Endothelial cell of hepatic sinusoid (primary cell): ENCODE measurements around the gene PHLPP1.

Source experiments
- in situ Hi-C: cut with HindIII; loops from 2 replicates; pipeline ENCODE4 v1.10.0; 2017; ENCODE audit warnings: low sequenced_read_pairs

Gene PHLPP1

DNA sequence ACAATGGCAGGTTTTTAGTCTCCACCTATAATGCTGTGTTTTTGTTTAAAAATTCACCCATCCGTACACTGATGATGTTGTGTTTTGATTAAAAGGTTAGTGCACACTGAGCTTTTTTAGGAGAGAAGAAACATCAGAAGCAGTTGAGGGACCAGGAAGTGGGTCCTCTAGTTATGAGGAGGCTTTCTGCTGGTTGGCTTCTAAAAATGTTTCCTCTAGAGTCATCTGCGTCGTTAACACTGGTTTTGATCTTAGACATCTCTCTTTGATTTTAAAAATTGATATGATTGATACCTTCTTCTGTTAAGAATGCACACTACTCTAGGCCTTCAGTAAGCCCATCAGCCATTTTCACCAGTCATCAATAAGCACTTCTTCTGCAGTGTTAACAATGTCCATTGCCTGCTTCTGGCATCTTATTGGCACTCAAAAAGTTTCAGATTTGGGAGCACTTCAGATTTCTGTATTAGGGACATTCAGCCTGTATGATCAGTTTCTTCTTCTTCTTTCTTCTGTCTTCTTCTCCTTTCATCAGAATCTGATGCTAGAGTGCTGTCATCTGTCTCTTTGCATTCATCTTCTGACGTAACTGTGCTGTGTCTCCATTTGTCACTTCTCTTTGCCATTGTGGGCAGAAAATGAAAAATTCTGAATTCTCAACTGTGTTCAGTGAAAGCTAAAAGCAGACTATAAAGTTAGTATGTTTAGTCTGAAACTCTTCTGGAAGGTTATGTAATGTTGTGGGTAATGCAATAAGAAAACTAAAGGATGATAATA, 56.3 kb downstream of the PHLPP1 start:
- in situ Hi-C loops = no loop called here

DNA sequence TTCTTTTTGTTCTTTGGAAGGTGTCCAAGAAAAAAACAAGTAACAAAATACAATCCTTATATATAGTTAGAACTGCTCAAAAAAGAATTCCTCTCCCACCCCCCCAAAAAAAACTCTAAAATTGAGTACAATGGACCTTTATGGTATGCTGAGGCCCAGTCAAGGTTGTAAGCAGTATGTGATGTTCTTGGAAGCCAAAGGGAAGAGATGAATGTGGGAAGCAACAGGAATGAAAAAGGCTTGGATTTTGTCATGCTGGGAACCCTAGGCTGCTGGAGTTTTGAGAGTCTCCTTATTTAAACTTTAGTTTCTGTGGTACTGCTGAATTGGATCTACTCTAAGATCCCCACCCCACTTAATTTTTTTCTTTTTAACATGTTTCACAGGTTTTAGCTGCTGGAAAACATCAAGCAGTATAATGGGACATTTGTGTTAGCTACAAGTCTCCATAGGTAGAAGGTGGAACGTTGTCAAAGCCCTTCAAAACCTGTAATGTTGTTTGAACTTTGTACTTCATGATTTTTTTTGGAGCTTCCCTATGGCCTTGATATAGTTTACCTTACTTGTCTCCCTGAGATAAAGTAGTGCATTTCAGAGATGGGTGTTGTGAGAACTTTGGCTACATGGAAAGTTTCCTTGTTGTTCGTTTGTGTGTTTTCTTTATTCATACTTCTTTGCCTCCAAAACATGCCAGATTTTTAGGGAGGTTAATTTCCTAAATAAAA, 57.7 kb downstream of the PHLPP1 start:
- in situ Hi-C loops = no loop called here

DNA sequence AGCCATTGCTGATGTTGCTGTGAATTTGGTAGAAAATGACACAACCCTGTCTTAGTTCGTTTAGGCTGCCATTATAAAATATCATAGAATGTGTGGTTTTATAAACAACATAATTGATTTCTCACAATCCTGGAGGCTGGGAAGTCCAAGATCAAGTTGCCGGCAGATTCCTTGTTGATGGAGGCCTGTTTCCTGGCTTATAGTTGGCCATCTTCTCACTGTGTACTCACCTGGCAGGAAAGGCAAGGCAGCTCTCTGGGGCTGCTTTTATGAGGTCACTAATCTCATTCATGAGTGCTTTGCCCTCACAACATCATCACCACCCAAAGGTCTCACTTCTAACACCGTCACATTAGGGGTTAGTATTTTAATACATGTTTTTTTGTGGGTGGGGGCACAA, 58.4 kb downstream of the PHLPP1 start:
- in situ Hi-C loops = no loop called here

DNA sequence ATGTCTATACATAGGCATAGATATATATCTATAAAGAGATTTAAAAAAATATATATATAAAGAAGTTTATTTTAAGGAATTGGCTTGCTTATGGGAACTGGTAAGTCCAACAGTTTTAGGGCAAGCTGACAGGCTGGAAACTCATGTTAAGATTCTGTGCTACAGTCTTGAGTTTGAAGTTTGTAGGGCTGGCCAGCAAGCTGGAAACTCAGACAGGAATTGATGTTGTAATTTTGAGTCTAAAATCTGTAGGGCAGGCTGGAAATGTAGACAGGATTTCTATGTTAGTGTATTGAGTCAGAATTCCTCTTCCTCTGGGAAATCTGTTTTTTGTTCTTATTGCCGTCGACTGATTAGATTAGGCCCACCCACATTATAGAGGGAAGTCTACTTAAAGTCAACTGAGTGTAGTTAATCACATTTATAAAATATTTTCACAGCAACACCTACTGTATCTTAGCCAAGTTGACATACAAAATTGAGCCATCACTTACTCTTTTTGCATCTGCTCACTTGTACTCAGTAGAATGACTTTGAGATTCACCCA, 60.8 kb downstream of the PHLPP1 start:
- in situ Hi-C loops = no loop called here

DNA sequence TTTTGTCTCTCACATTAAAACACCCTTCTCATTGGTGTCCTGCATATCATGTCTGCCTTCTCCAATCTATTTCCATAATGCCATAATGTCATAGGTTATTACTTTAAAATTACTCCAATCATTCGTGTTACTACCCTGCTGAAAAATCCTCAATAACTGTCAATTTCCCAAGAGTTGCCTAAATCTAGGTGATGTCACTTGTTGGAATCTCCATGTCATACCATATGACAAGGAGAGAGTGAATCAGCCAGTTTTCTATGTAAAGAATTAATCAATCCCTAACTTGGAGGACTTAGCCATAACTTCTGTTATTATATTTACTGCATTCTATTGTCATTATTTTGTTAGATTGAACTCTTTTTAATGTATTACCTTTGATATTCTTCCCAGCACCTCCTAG, 62.5 kb downstream of the PHLPP1 start:
- in situ Hi-C loops = no loop called here

DNA sequence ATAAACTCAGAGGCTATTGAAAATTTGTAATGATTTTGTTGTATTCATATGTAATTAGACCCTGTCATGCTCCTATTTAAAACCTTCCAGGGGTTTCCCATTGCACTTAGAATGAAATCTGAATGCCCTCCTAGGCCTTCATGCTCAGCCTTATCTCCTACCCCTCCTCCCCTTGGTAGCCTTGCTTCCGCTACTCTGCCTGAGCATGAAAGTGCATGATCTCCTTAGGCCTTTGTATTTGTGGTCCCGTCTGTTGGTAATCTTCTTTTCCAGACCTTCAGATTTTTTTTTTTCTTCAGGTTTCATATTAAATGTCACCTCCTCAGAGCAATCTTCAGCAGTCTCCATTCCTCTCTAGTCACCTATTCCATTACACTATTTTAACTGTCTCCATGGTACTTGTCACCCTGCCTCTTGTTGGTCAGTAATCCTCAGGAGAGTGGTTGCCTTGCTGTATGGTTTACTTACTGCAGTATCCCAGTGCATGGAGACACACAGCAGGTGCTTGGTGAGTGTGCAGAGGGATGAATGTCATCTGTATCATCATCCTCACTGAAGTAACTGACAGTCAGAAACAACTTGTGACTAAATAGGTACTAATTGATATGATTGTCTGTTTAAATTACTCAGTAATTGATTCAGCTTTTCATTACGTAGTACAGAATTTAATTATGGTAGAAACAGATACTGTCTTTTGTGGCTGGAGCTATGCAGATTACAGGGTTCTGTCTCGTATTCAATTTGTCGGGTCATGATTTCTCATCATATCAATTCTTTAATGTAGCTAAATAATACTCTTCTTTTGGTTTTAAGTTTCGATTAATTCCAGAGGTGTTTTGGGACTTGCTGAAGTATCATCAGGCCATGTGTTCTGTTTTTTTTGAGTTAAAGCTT, 63.9 kb downstream of the PHLPP1 start:
- in situ Hi-C loops = no loop called here

DNA sequence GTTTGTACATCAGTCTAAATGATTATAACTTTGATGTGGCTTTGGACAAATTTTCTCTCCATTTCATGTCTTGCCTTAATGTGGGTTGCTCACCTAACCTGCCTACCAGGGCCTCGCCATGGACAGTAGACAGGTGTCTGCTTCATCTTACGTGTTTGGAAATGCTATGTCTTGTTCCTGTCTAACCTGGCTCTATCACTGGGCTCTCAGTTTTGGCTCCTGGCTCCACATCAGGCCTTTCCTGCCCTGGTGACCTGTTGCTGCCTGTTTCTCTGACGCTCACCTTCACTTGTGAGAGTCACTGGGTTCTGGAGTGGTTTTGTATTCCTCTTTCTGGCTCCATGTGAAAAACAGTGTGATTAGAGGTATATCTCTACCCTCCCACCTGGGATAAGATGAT, 65.9 kb downstream of the PHLPP1 start:
- in situ Hi-C loops = no loop called here

DNA sequence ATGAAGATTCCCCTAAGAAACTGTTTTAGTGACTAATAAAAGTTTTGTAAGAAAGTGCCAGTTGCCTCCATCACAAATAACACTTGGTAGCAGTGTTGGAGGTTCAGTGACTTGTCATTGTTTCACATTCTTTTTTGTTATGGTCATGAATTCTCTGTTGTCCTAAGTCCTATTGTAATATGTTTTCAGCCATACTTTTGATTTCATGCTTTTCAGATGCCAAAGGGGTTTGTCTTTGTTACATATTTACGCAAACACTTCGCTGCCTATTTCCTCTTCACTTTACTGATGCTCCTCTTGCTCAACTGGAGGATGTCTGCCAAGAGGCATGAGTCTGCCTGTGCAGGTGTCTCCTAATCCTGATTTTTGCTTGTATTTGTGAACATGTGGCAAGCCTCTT, 66.6 kb downstream of the PHLPP1 start:
- in situ Hi-C loops = no loop called here

DNA sequence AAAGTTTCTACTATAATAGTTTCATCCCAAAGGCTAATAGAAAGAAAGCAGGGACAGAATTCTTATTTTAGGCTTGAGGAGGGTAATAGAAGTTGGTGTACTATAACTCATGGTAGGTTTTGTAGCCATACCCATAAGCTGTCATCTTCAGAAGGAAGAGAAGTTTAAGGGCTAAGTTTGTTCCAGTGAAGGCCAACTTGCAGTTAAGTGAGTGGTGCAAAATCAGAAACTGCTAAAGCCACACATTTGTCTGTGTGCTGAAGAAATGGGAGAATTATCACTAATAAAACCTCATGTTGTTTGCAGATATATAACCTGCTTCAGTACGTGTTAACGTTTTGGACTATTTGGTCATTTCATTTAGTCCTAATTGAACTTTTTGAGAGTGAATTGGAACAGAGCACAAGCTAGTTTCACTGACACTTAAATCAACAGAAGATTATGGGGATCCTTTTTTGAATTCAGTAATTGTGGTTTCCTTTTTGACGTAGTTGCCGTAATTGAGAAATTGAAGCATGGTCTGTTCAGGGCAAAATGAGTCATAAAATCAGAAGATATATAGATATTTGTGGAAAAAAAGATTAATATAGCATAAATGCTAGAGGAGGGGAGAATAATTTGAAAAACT, 69.1 kb downstream of the PHLPP1 start:
- in situ Hi-C loops = no loop called here

DNA sequence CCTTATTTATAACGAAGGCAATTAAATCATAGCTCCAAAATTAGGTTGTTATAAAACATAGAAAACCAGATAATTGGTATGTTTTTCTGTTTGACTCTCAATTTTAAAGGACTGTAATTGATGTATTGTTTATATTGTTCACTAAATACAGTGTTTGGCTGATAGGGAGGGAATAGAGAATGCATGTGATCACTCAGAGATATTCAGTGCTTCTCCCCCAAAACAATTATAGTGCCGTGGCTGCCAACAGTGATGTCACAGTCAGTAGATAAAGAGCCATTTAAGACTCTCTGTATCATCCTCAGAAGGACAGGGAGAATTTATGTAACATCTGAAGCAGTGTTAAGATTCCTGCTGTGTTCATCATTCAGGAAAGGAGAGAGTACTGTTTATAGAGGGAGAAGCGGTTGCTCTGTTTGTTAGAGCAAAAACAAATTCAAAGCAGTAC, 69.6 kb downstream of the PHLPP1 start:
- in situ Hi-C loops = no loop called here

DNA sequence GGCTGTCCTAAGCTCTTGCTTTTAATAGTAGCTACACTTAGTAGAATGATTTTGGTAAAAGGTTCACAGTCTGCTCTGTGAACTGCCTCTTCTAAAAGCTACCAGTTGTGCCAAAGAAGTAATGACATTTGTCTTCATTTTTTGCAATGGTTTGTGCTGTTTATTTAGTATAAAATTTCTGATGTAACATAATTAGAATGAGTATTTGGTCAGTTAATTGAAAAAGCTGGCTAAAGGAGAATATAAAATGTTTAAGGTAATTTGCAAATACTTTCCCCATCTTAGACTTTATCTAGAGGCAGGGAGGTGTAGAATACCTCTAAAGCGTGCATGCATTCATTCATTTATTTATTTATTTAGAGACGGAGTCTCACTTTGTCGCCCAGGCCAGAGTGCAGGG, 71.3 kb downstream of the PHLPP1 start:
- in situ Hi-C loops = no loop called here

DNA sequence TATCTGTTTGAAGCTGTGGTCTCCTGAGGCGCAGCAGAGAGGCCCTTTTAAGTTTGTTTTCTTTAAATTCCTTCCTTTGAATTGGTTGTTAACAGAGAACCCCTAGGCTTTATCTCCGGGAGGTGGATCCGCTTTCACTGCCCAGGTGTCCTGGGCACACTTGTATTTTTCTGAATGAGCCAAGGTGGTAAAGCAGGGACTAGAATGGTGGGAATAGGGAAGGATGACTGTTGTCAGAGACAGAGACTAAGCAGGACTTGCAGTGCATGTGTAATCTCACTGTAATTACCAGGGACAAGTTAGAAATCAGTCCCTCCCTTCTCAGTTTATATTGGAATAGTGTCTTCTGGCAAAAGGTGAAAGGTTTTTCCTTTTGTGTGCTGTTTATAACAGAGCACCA, 72.8 kb downstream of the PHLPP1 start:
- in situ Hi-C loops = no loop called here

DNA sequence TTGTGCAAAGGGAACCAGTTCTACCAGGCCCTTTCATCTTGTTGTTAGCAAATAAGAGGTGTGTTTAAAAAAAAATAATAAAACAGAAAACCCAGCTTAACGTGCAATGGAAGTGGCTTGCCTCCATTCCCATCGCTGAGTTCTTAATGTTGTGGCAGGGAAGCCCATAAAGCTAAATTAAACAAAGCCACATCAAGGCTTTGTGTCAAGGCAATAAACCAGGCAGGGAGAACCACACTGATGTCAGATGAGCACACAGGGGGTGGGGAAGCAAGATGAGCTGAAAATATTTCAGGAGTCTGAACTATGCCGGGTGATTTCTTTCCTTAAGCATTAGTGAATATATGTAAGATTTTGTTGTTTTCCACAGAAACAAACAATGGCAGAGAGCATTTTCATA, 73.5 kb downstream of the PHLPP1 start:
- in situ Hi-C loops = no loop called here

DNA sequence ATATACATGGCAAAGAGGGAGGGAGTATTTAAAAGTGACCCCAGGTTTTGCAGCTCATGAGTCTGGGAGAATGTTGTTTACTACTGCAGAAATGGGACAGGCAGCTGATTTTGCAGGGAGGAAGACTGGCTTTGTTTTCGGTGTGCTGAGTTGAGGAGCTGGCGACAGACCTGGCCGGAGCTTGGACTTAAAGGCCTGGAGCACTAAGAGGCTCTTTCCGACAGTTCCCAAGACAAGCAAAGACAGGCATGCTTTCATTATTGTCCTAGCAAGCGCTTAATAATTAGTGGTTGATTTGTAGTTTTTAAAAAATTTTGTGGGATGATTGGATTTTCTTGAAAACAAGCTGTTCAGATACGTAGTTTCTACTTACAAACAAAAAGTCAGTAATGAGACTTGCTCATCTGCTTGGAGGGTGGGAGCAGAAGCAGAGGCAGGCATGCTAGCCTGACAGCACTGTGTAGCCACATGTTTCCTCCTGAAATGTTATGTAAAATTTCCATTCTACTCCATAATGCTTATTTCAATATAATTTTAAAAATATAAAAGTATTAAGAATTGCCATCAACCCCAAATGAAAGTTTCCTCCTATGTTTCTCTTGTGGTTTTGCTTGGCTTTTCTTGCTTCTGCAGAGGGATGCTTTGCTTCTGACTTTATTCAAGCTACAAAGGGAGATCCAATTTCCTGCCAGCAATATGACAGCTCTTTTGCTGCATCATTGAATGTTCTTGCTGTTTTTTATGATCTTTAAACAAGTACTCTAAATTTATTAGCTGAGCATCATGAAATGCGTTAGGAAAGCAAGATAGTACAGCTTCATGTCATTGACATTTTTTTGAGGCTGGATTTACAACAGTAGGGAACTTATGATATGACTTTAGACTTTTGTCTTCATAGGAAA, 75.8 kb downstream of the PHLPP1 start:
- in situ Hi-C loops = no loop called here

DNA sequence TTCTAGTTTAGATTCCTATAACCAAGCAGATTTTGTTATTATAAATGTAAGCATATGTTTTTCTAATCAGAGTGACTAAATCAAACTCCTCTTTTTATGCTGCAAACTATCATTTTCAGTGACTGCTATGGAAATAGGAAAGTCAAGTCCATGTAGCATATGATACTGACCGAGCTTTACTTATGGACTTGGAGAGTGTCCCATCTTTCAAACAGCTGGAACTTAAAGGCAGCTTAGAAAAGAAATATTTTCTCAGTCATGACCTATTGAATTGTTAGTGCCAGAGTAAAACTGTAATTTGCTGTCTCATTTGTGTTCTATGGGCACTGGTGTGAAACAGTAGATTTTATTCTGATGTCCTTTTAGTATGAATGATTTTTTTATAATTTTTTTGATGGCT, 76.7 kb downstream of the PHLPP1 start:
- in situ Hi-C loops = no loop called here

DNA sequence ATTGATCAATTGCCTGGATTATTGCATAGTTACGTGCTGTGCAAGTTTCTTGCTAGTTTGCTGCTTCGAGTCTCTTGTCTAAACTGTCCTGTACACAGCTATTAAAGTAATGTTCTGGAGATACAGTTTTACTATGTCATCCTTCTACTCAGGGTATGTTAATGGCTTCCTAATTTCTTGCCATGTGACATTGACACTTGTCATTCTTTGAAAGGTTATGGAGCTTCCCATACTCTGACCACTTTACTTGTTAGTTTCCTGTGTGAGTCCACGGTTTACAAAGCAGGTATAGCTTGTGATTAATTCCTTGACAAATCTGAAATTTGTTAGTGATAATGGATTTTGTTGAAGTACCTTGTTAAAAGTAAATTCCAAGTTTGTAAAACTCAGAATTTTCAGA, 80.5 kb downstream of the PHLPP1 start:
- in situ Hi-C loops = no loop called here

DNA sequence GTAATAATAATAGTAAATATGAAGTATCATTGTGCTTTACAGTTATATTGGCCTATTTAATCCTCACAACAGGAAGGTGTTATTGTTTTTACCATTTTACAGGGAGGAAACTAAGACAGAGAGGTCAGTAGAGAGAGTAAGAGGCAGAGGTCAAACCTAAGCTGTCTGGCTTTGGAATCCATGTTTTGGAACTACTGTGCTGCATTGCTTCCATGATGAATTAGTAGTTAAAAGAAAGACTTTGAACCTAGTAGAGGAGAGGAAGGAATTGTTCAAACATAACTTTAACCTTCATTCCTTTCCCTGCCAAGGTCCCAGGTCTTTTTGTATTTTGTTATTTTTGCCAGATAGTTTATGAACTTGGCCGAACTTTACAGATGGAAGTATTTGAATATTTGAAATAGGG, 80.9 kb downstream of the PHLPP1 start:
- in situ Hi-C loops = no loop called here

DNA sequence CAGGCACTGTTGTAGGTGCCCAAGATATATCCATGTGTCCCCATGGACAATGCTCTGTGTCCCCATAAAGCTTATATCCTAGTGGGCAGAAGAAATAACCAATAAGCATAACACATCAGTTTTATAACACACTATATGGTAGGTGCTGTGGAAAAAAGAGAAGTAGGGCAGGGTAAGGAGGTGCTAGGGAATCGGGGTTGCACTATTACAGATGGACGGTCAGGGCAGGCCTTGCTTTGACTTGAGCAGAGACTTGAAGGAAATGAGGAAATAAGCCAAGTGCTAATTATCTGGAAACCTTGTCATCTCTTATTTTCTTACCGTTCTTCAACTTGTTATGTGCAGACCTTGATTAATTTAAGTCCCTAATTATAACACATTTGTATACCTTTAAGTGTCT, 82.0 kb downstream of the PHLPP1 start:
- in situ Hi-C loops = no loop called here

DNA sequence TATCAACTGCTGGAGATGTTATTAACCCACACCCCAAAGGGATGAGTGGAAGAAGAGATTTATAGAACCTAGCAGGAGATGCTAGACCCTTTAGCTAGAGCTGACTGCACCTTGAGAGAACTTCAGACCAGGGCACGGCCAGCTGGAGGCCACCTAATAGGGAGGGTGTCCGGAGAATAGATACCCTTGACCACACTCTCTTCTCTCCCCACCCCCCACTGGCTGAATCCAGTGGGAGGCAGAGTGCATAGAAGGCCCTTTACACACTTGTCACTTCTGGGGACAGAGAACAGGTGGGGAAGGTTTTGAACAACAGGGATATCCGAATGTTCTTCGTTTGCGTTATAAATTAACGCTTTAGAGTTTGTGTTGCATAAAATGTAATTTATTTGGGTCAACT, 84.6 kb downstream of the PHLPP1 start:
- in situ Hi-C loops = no loop called here

DNA sequence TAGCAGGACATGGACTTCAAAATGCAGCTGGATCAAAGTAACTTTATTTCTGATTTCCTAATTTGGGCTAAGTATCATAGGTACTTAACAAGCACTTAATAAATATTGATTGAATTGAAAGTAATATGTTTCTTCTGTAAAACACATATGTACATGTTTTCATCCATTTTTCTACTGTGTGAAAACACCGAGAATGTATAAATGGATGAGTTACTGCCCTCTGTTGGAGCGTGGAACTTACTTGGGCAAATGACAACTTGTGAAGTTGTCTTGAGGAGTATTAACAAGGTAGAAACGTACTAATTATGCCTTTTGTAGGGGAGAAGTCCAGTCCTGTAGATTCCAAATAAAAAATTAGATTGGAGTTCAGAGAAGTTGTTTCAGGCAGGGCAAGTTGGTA, 87.2 kb downstream of the PHLPP1 start:
- in situ Hi-C loops = no loop called here
